Motor neuron (in vitro differentiated cells): ENCODE data around the gene TAF4. TPM values are rescaled to one million over a fixed set of nuclear protein-coding genes. Genes with fewer than 3 reads are reported as not detected.
A peak's percentile ranks its signal among the peaks of the same experiment; 100 is the strongest.
"Not testable (repeated sequence)": the region's sequence is repeated elsewhere in the genome, so short reads cannot be mapped to it uniquely, and the experiment has no call there.

Source experiments
- ATAC-seq, 8 experiments: fragments of 200-7000 bp; cut with Tn5 transposase; replicated peaks in 6 of 8; 2 replicates each; pipeline ENCODE4 v1.8.0; 2021; ENCODE audit warnings: mild to moderate bottlenecking in 8 of 8, moderate library complexity in 8 of 8
- H3K27ac ChIP-seq, 2 donors: fragments of 250-450 bp; sonication (Bioruptor Pico); 2 replicates each; pipeline ENCODE4 v1.9.0; 2021; ENCODE audit warnings: antibody characterized with exemption in 2 of 2, mild to moderate bottlenecking in 2 of 2, moderate library complexity in 1 of 2
- H3K4me1 ChIP-seq, 2 donors: fragments of 250-450 bp; sonication (Bioruptor Pico); replicated peaks in 1 of 2; 2 replicates each; pipeline ENCODE4 v1.6.1; 2021; ENCODE audit warnings: antibody characterized with exemption in 2 of 2, mild to moderate bottlenecking in 2 of 2, moderate library complexity in 1 of 2
- H3K4me3 ChIP-seq, 5 donors: fragments of 250-450 bp; sonication (Bioruptor Pico); 2 replicates each; pipeline ENCODE4 v1.9.0; 2021; ENCODE audit warnings: antibody characterized with exemption in 5 of 5, mild to moderate bottlenecking in 5 of 5, moderate library complexity in 4 of 5
- WGBS, 10 experiments: fragments of 450-650 bp; shearing (Covaris generic); methylation state at CpG; one replicate each; pipeline ENCODE4 v1.0.0; 2022; 5-methylcytosine and 5-hydroxymethylcytosine counted together
- in situ Hi-C, 9 experiments: fragments of 400-800 bp; cut with MboI; loops; one replicate each; pipeline ENCODE4 v1.15.0; 2021; ENCODE audit warnings: low sequenced_read_pairs in 9 of 9, low pct_unique_long_range_greater_than_20kb in 2 of 9; ENCODE audit not compliant: unreplicated experiment in 9 of 9
- total RNA-seq, 8 experiments: library from RNA; unstranded; fragments of 300-600 nt; gene quantifications; 2 replicates each; pipeline versions ENCODE4 v1.2.3 to v1.2.4, GENCODE V29; 2022

TAF4 gene
- total RNA-seq, 8 experiments from 2014 or later, result 3.6 to 15.1 (median 7.1) TPM

GRCh38 chr20:61949363-61949713 is 116.3 kb downstream of the TAF4 start:
- no peak for ATAC-seq
- Histone ChIP-seq H3K27ac (no peak overlapping the region), H3K4me3 (no peak overlapping the region), H3K4me1 (peaks cover 26% of the 10 kb centered on the region in 2 donors)
- 80 to 100% (median 98%) methylated on average over 1 to 3 of the region's 7 CpGs; no CpG with 5 or more reads in 4 of the 10 experiments for WGBS, 10 experiments
- in situ Hi-C loops, result no loop called here

GRCh38 chr20:61948586-61949362 is 116.9 kb downstream of the TAF4 start:
- Histone ChIP-seq H3K27ac (no peak overlapping the region), H3K4me3 (no peak overlapping the region), H3K4me1 (peaks cover 26% of the 10 kb centered on the region in 2 donors)
- in situ Hi-C loops, result no loop called here
- ATAC-seq, result no peak
- 0 to 100% (median 90%) methylated on average over 1 to 7 of the region's 22 CpGs; no CpG with 5 or more reads in 1 of the 10 experiments for WGBS, 10 experiments

- peaks cover 26% of the 10 kb centered on the region in 2 donors for H3K4me1 ChIP-seq
- ATAC-seq, H3K27ac ChIP-seq, in situ Hi-C loops, H3K4me3 ChIP-seq: not testable (repeated sequence)
- no CpG with 5 or more reads among the region's 28 CpGs for WGBS, 10 experiments
Measured at GRCh38 chr20:61948056-61948455, 117.6 kb downstream of the TAF4 start.

GRCh38 chr20:61945495-61945894 is 120.2 kb downstream of the TAF4 start:
- ATAC-seq, in situ Hi-C loops, H3K27ac ChIP-seq, H3K4me3 ChIP-seq: not testable (repeated sequence)
- H3K4me1 ChIP-seq, result peaks cover 11 to 14% of the 10 kb centered on the region in 2 donors
- WGBS, 10 experiments, result no CpG with 5 or more reads among the region's 29 CpGs

GRCh38 chr20:61944967-61945366 is 120.7 kb downstream of the TAF4 start:
- in situ Hi-C loops, H3K27ac ChIP-seq, H3K4me1 ChIP-seq, ATAC-seq, H3K4me3 ChIP-seq: not testable (repeated sequence)
- WGBS, 10 experiments, result no CpG with 5 or more reads among the region's 34 CpGs

- H3K4me3 ChIP-seq, result no peak overlapping the region
- in situ Hi-C loops, result no loop called here
- WGBS, 10 experiments, result no CpG with 5 or more reads among the region's 9 CpGs
- peak in 2 of 8 experiments; percentile 18 to 21 for ATAC-seq
- H3K27ac ChIP-seq, result no peak overlapping the region
- H3K4me1 ChIP-seq, result no peaks in the 10 kb centered on the region
Measured at GRCh38 chr20:61942526-61942925, 123.2 kb downstream of the TAF4 start.

GRCh38 chr20:61941721-61942405 is 123.8 kb downstream of the TAF4 start:
- Histone ChIP-seq H3K4me3 (no peak overlapping the region), H3K27ac (no peak overlapping the region), H3K4me1 (no peaks in the 10 kb centered on the region)
- in situ Hi-C loops, result no loop called here
- WGBS, 10 experiments, result 10 to 80% methylated on average over 2 of the region's 16 CpGs; no CpG with 5 or more reads in 8 of the 10 experiments
- peak in 3 of 8 experiments; percentile 19 to 28 (median 19) for ATAC-seq

- no peaks in the 10 kb centered on the region for H3K4me1 ChIP-seq
- no peak overlapping the region for H3K4me3 ChIP-seq
- in situ Hi-C loops, result no loop called here
- WGBS, 10 experiments, result 0 to 98% (median 69%) methylated on average over 1 to 6 of the region's 16 CpGs; no CpG with 5 or more reads in 2 of the 10 experiments
- H3K27ac ChIP-seq, result no peak overlapping the region
- peak in 3 of 8 experiments; percentile 12 to 56 (median 23) for ATAC-seq
Measured at GRCh38 chr20:61940976-61941720, 124.5 kb downstream of the TAF4 start.

- 78 to 96% (median 91%) methylated on average over 7 to 13 of the region's 17 CpGs; no CpG with 5 or more reads in 5 of the 10 experiments for WGBS, 10 experiments
Measured at GRCh38 chr20:61940491-61940890, 125.2 kb downstream of the TAF4 start.

GRCh38 chr20:61939691-61940360 is 125.9 kb downstream of the TAF4 start:
- in situ Hi-C loops, result no loop called here
- ATAC-seq, result no peak
- no peak overlapping the region for H3K4me3 ChIP-seq
- WGBS, 10 experiments, result 29 to 88% (median 77%) methylated on average over 1 to 11 of the region's 13 CpGs
- peaks cover 0 to under 1% of the 10 kb centered on the region in 2 donors for H3K4me1 ChIP-seq
- no peak overlapping the region for H3K27ac ChIP-seq

More at GRCh38 chr20:61940491-61940890, 125.2 kb downstream of the TAF4 start:
- no peaks in the 10 kb centered on the region for H3K4me1 ChIP-seq
- in situ Hi-C loops, result no loop called here
- no peak for ATAC-seq
- no peak overlapping the region for H3K4me3 ChIP-seq
- H3K27ac ChIP-seq, result no peak overlapping the region

GRCh38 chr20:61938839-61939690 is 126.6 kb downstream of the TAF4 start:
- WGBS, 10 experiments, result 26 to 90% (median 71%) methylated on average over 3 to 9 of the region's 27 CpGs; no CpG with 5 or more reads in 5 of the 10 experiments
- Histone ChIP-seq H3K27ac (no peak overlapping the region), H3K4me3 (no peak overlapping the region), H3K4me1 (peaks cover 0 to 3% of the 10 kb centered on the region in 2 donors)
- ATAC-seq, result peak in 1 of 8 experiments; percentile 10
- in situ Hi-C loops, result no loop called here
